GM11168 (cell line): ENCODE results near the gene NEBL.

ENCODE experiments used
- in situ Hi-C: fragments of 300-500 bp; cut with MboI; formaldehyde crosslinking; loops from one replicate; pipeline ENCODE4 v1.12.0; 2022; ENCODE audit warnings: low sequenced_read_pairs; ENCODE audit not compliant: unreplicated experiment

The NEBL gene

GRCh38 chr10:20740120-20740519 lies 157.0 kb downstream of the NEBL start:
- in situ Hi-C loops = no loop called here

GRCh38 chr10:20737107-20737506 lies 160.0 kb downstream of the NEBL start:
- in situ Hi-C loops = no loop called here
